HG03280 (cell line): ENCODE measurements around the gene CCHCR1.
"Not testable (repeated sequence)": the region's sequence is repeated elsewhere in the genome, so short reads cannot be mapped to it uniquely, and the experiment has no call there.

ENCODE experiments used
- ATAC-seq: cut with Tn5 transposase; IDR thresholded peaks from one replicate; pipeline ENCODE4 v1.9.1; 2021; ENCODE audit warnings: mild to moderate bottlenecking, moderate library complexity; ENCODE audit not compliant: unreplicated experiment

The CCHCR1 gene, protein sequence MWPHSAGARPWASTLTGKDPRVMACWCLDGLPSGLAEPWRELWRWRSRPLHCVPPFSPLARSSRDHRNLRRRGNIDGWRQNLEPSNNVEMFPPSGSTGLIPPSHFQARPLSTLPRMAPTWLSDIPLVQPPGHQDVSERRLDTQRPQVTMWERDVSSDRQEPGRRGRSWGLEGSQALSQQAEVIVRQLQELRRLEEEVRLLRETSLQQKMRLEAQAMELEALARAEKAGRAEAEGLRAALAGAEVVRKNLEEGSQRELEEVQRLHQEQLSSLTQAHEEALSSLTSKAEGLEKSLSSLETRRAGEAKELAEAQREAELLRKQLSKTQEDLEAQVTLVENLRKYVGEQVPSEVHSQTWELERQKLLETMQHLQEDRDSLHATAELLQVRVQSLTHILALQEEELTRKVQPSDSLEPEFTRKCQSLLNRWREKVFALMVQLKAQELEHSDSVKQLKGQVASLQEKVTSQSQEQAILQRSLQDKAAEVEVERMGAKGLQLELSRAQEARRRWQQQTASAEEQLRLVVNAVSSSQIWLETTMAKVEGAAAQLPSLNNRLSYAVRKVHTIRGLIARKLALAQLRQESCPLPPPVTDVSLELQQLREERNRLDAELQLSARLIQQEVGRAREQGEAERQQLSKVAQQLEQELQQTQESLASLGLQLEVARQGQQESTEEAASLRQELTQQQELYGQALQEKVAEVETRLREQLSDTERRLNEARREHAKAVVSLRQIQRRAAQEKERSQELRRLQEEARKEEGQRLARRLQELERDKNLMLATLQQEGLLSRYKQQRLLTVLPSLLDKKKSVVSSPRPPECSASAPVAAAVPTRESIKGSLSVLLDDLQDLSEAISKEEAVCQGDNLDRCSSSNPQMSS

DNA sequence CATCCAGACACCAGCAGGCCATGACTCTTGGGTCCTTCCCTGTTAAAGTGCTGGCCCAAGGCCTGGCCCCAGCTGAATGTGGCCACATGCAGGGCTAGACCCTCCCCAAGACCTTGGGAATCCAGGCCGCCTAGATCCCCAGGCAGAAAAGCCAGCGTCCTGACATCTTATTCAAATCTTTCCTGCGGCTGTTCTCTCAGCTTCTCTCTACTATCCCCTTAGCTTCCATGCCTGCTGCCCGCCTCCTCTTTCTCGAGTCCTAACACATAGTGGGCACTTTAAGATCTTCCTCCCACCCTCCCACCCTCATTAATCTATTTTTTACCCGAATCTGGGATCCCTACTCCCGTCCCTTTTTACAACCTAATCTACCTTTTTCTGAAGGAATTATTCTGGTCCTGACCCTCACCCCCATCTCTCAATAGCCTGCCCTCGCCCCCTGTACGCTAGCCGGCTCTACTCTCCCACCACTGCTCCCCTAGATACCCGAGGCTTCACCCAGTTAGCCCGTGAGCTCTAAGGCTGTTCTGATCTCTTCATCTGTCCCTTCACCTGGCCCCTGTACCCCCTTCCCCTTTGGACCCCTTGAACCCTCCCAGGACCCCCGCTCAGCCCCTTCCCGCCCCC is at the start of gene CCHCR1:
Gene CCHCR1 (minus strand): TSS at position 290 of the 627 bp plus-strand sequence. CDS start 202 bp downstream, at position 88.
- no peak for ATAC-seq

DNA sequence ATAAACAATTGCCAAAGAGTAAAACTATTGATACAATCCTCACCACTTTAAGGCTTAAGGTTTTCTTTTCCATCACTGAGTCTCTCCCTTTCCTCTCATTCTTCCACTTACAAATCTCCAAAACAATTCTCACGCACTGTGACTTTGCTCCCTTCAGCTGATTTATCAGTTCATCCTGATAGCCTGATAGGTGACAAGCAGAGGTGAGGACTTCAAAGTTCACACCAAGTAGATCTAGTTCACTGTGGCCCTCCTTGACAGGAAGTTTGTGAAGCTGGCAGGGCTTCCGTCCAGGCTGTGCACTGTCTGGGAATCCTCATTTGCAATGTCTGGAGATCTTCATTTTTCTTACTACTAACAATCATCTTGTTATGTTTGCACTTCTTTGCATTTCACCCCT is 48.0 kb upstream of the CCHCR1 start:
- ATAC-seq = no peak

DNA sequence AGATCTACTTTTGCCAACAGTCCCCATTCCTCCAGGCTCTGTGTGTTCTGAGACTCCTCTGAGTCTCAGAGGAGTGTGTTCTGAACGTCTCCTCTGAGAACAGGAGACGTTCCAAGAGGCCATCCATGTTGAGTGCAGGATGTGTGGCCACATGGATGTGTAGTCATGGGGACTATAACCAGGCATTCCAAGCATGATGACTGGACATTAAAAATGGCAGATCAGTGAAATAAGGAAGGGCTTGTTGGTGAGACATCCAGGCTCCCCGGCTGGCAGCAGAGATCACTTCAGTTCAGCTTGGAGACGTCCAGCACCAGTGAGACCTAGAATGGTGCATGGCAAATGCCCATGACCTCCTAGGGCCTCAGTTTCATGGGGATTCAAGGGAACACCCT is 47.1 kb upstream of the CCHCR1 start:
- no peak for ATAC-seq

DNA sequence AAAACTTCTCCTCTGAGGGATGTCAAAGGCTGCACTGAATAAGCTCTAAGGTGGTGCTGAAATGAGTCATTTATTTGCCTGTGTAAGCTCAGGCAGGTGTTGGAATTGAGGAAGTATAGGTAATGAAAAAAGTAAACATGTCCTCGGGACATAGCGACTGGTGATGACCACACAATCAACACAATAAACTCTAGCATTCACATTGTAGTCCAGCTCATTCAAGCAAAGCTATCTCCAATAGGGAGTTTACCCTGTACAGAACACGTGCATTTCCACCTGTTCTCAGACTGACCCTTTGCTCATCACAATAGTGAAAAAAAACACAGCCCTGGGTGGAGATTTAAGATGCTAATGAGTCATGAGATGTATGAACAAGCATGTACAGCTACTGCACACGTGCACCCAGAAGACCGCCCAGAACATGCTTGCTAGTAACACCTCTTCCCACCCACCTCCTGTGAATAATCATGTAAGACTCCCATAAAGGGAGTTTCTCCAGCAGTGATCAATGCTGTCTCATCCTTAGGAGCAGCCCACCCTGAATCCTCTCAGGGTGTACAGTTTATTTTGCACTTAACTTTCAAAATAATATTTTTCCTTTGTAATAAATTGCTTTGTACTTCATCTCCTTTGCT is 45.9 kb upstream of the CCHCR1 start:
- peak; percentile 54 for ATAC-seq

DNA sequence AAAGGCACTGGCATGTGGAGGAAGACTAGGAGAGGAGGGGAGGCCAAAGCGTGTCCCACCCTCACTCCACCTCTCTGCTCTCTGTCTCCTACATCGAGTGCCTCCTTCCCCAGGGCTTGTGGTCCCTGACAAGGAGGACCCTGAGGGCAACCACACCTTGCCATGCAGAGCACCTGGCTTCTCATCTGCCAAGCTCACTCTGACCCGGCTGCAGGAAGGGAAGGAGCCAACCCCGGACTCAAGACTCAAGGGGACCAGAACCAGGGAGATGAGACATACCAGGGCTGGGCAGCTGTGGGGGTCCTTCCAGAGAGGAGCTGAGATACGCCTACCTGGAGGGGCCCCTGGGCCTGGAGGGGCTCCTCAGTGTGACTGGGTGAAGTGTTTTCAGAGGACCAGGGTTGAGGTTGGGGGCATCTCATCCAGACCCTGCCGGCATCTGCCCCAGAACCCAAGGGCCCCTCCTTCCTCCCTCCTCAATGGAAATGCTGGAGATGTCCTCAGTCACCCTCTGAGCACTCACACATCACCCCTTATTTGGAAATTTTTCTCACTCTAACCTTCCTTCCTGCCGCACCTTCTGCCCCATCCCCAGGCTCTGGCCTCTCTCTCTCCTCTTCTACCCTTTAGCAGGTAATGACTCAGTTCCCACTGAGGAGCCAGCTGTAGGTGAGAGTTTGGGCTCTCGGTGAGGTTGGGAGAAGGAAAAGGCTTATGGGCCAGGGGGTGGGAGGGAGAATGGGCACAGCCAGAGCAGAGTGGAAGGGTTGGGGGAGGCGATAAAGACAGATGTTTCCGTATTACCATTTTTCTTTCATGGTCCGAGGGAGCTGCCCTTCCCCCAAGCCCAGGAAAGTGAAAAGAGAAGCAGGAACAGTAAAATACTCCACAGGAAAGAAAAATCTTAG is 44.9 kb upstream of the CCHCR1 start:
- no peak for ATAC-seq

DNA sequence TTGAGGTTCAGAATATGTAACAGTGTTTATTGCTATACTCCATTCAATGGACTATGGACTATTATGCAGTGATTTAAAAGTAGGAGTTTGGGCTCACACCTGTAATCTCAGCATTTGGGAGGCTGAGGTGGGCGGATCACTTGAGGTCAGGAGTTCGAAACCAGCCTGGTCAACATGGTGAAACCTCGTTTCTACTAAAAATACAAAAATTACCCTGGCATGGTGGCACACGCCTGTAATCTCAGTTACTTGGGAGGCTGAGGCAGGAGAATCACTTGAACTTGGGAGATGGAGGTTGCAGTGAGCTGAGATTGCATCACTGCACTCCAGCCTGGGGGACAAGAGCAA is 41.5 kb upstream of the CCHCR1 start:
- ATAC-seq = not testable (repeated sequence)

DNA sequence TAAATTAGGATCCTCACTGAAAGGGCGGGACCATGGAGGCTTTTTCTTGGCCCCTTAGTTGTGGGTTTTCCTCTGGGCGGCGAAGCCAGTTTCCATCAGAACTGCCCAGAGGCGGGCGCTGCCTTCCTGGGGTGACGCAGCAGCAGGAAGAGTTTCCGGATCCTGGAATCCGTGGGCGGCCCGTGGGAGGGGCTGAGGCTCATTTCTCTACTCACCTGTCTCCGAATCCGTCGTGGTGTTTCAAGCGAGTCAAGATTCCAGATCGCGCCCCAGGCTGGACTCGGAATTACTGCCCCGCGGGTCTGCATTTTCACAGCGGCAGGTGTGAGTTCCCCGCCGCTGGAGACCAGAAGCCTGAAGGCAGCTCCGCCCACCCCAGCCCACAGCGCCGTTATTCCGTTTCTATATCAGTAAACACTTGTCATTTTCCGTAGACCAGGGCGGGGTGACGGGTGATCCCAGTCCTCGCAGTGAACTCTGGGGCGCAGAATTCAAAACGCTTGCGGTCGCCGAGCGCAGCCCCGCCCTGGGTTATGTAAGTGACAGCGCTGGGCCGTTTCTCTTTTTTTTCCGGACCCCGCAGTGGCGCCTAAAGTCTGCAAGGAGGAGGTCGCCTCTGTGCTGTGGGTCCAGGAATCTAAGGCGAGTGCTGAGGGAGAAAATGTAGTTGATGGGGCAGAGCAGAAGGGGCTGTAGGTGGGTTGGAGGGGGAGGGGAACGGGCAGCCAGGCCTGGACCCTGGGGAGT is 40.1 kb upstream of the CCHCR1 start:
- ATAC-seq = peak; percentile 73

DNA sequence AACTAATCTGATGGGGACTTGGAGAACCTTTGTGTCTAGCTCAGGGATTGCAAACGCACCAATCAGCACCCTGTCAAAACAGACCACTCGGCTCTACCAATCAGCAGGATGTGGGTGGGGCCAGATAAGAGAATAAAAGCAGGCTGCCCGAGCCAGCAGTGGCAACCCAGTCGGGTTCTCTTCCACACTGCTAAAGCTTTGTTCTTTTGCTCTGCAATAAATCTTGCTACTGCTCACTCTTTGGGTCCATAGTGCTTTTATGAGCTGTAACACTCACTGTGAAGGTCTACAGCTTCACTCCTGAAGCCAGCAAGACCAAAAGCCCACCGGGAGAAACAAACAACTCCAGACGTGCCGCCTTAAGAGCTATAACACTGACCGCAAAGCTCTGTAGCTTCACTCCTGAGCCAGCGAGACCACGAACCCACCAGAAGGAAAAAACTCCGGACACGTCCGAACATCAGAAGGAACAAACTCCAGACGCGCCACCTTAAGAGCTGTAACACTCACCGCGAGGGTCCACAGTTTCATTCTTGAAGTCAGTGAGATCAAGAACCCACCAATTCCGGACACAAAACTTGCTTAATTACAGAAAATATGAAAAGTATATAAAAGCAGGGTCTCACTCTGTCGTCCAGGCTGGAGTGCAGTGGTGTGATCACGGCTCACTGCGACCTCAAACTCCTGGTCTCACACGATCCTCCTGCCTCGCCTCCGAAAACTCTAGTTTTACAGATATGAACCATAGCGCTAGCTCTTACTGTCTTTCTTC is 38.8 kb upstream of the CCHCR1 start:
- not testable (repeated sequence) for ATAC-seq

DNA sequence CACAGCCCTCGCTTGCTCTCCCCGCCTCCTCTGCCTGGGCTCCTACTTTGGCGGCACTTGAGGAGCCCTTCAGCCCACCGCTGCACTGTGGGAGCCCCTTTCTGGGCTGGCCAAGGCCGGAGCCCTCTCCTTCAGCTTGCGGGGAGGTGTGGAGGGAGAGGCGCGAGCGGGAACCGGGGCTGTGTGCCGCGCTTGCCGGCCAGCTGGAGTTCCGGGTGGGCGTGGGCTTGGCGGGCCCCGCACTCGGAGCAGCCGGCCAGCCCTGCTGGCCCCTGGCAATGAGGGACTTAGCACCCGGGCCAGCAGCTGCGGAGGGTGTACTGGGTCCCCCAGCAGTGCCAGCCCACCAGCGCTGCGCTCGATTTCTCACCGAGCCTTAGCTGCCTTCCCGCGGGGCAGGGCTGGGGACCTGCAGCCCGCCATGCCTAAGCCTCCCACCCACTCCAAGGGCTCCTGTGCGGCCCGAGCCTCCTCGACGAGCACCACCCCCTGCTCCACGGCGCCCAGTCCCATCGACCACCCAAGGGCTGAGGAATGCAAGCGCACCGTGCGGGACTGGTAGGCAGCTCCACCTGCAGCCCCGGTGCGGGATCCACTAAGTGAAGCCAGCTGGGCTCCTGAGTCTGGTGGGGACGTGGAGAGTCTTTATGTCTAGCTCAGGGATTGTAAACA is 37.8 kb upstream of the CCHCR1 start:
- not testable (repeated sequence) for ATAC-seq

DNA sequence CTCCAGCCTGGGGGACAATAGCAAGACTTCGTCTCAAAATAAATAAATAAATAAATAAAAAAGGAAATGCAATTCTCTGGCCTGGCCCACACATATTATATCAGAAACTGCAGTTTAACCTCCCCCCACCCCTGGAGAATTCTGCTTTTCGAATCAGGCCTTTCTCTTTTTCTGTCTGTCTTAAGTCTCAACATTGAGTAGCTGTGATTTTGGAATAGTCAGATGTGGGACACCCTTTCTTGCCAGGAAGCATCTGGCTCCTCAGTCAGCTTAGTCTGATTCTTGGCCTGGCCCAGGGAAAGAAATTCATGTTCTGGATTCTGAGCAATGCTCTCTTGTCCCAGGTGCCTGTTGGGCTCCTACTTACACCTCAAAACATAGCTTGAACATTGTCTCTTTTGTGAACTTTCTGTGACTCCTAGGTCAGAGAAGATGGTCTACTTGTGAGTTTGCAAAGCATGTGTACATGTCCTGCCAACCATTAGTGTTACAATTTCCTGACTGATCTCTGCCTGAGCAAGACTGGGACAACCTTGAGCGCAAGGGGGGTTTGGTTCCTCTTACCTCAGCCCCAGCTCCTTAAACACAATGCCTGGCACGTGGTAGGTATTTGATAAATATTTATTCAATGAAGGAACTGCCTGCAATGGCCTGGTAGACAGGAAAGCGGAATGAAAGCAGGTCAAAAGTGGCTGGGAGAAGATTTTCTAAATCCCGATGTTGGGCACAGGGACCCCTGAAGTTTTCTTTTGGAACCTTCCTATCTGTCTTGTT is 36.6 kb upstream of the CCHCR1 start:
- no peak for ATAC-seq

DNA sequence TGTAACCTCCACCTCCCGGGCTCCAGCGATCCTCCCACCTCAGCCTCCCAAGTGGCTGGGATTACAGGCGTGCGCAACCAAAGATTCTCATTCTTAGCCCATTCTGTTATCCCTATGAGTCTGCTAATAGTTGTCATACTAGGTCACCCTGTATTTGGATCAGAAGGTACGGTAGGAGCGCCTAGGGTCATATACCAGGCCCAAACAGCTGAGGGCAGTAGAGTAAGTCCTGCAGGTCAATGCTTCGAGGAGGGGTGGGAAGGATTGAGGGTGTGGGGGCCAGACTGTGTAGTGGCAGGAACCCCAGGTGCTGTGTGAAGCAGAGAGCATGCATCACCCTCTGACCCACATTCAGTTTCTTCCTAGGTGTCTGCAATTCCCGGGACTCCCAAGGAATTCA is 35.6 kb upstream of the CCHCR1 start:
- ATAC-seq = no peak

DNA sequence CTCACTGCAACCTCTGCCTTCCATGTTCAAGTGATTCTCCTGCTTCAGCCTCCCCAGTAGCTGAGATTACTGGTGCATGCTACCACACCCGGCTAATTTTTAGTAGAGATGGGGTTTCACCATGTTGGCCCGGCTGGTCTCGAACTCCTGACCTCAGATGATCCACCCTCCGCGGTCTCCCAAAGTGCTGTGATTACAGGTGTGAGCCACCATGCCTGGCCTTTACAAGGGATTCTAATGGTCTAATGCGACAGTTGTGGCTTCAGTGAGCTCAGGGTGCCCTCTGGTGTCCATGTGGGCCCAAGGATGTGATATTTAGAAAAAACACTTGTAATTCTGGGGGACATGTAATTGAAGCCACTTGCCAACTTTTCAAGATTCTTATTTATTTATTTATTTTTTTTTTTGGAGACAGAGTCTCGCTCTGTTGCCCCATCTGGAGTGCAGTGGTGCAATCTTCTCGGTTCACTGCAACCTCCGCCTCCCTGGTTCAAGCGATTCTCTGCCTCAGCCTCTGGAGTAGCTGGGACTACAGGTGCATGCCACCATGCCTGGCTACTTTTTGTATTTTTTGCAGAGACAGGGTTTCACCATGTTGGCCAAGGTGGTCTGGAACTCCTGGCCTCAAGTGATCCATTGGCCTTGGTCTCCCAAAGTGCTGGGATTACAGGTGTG is 35.0 kb upstream of the CCHCR1 start:
- not testable (repeated sequence) for ATAC-seq

DNA sequence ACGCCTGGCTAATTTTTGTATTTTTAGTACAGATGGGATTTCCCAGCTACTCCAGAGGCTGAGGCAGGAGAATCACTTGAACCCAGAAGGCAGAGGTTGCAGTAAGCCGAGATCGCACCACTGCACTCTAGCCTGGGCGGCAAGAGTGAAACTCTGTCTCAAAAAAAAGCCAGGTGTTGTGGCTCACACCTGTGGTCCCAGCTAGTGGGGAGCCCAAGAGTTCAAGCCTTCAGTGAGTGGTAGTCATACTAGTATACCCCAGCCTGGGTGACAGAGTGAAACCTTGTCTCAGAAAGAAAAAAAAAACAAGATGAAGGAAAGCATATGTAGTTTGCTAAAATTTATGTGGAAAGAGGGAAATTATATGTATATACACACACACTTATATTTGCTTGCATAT is 32.9 kb upstream of the CCHCR1 start:
- ATAC-seq = peak; percentile 49

DNA sequence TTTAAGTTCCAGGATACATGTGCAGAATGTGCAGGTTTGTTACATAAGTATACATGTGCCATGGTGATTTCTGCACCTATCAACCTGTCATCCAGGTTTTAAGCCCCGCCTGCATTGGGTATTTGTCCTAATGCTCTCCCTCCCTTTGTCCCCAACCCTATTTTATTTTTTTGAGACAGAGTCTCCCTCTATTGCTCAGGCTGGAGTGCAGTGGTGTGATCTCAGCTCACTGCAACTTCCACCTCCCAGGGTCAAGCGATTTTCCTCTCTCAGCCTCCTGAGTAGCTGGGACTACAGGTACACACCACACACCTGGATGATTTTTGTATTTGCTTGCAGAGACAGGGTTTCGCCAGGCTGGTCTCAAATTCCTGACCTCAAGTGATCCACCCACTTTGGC is 31.6 kb upstream of the CCHCR1 start:
- ATAC-seq = not testable (repeated sequence)

DNA sequence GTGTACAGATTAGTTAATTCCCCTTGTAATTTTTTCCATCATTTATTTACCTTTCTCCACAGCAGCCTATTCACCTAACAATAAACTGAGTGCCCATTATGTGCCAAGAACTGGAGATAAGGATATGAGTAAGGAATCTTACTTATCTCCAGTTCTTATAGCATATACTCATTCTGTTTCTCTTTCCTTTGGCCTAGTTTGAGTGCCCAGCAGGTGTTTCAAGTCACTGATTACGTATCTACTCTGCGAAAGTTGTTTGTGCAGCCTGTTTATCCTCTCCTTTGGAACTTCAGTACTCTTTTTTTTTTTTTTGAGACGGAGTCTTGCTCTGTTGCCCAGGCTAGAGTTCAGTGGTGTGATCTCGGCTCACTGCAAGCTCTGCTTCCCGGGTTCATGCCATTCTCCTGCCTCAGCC is 30.2 kb upstream of the CCHCR1 start:
- no peak for ATAC-seq

DNA sequence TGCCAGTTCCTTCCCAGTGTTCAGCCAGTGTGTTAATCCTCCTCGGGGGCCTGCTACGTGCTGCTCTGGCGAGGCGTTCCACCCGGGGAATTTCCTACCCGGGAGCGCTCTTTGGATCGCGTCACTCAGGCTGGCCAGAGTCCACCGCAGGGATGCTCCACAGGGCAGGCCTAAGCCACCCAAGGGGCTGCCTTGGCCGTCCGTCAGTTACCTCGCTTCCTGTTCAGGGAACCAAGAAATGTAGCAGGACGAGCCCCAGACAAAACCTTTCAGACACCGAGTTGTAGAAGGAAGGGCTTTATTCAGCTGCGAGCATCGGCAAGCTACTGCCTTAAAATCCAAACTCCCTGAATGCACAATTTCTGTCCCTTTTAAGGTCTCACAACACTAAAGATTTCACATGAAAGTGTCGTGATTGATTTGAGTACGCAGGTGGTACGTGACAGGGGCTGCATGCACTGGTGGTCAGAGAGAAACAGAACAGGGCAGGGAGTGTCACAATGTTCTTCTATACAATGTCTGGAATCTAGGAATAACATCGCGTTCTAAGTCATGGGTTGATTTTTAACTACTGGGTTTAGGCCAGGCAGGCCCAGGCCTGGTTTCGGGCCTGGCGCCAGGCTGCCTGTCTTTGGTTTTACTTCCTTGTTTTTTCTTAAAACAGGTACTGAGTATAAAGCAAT is 28.6 kb upstream of the CCHCR1 start:
- no peak for ATAC-seq
